Ureter (tissue), 1 donor: Measurements from ENCODE around the gene CHN1. TPM values are rescaled to one million over a fixed set of nuclear protein-coding genes. Genes with fewer than 3 reads are reported as not detected.

Experiments
- DNase-seq: peaks from one replicate; pipeline ENCODE4 v3.0.0-alpha.2; 2020; ENCODE audit warnings: low spot score
- total RNA-seq: library from RNA; stranded (reverse); gene quantifications from one replicate; pipeline ENCODE4 v1.2.4, GENCODE V29; 2023
- donor health status: DM: yes; HTN: yes; CAD: no.

The CHN1 gene
- total RNA-seq, 1 donor from 2014 or later, result 13.4 TPM

DNA sequence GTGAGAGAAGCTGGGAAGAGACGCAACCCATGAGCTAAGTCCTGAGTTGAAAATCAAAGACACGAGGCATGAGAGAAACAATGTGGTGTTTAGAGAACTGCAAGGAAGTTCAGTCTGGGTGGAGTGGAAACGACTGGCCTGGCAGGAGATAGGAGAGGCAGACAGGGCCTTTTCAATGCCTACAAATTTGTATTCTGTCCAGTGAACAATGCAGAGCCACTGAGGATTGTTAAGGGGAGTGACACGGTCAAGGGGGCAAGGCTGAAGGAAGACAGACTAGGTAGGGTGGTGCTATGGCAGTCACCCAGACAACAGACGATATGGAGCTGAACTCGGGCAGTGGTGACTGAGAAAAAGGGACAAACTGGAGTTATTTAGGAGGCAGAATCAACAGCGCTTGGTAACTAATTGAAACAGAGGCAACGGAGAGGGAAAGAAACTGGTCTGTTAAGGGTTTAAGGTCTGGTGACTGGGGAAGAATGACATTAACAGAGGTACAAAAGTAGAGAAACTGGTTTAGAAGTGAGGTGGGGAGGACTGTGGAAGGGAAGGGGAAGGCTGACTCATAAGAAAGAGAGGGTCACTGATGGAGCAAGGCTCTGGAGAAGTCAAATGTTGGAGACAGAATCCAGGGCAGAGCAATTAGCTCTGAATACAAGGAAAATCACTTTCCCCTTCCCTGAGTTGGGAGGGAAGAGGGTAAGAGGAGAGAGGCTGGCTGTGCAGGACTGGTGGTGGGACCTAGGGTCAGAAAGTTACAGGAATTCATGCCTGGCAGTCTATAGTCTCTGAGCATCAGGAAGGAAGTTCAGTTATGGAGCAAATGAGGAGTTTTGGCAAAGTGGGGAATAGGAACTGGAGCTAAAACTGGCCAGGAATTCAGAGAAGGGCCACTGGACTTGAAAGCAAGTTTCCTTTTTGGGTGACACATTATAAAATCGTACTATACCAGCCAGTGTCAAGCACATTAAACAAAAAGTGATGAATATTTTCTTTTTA is 177.5 kb downstream of the CHN1 start:
- DNase-seq, result no peak

DNA sequence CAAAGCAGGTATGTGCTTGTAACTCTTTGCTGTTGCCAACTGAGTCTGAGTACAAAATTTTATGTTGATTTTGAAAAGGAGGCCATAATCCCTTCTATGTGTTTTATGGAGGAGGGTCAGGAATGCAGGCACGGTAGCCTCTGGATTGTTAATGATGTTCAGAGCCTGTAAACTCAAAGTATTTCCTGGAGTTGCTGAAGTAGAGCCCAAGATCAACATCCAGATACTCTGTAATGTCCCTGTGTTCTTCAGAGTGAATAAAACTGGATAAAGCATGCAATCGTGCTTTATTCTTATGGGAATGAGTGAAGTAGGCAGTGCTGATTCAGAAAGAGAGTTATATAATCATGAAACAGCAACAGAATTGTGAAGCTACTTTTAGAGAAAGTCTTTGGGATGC is 179.1 kb downstream of the CHN1 start:
- no peak for DNase-seq

GRCh38 chr2:174824068-174824467 is 181.1 kb downstream of the CHN1 start:
- no peak for DNase-seq

- DNase-seq, result no peak
Observed at GRCh38 chr2:174821628-174822027, 183.6 kb downstream of the CHN1 start.

GRCh38 chr2:174820361-174820760 is 184.8 kb downstream of the CHN1 start:
- DNase-seq, result no peak

DNA sequence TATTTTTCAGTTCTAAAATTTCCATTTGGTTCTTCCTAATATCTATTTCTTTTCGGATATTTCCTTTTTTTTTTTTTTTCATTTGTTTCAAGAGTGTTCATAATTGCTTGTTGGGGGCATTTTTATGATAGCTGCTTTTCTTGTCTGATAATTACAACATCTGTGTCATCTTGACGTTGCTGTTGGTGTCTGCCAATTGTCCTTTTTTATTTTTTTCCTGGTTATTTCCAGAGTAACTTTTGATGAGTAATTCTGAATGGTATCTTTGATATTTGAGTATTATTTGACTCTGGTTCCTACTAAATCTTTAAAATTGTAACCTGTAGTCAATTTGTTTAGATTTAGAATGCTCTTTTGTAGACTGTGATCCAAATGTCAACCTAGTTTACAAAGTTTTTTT is 189.7 kb downstream of the CHN1 start:
- DNase-seq, result no peak

DNA sequence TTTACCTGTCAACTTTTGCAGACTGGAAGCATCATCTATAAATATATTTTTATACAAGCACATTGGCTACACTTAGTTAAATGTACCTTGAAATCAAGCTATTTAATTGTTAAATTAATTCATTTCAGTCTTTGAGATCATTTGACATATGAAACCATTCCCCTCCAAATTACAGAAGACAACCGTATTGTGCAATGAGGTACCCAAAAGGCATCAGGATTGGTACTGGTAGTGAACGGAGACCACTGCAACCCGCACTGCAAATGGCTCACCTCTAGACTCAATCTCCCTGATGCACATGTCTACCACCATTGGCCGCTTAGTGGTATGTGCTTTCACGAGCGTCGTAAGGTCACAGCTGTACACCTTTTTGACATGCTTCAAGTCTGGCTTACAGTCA is 193.1 kb downstream of the CHN1 start:
- DNase-seq, result no peak

DNA sequence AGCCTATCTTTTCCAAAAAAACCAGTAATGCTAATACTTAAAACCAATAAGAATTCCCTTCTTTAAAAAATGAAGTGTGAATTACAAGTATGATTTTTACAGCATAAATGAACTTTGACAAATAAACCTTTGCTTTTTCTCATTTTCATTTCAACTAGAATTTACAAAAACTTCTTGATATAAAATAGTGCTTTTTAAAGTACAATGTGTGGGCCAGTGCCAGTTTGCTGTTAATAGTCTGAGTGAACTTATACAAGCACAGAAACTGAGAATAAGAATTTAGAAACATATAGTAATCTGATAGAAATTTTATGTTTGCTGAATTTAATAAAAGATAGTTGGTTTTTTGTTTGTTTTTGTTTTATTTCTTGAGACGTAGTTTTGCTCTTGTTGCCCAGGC is 197.2 kb downstream of the CHN1 start:
- no peak for DNase-seq

GRCh38 chr2:174805803-174806202 is 199.4 kb downstream of the CHN1 start:
- DNase-seq, result no peak

DNA sequence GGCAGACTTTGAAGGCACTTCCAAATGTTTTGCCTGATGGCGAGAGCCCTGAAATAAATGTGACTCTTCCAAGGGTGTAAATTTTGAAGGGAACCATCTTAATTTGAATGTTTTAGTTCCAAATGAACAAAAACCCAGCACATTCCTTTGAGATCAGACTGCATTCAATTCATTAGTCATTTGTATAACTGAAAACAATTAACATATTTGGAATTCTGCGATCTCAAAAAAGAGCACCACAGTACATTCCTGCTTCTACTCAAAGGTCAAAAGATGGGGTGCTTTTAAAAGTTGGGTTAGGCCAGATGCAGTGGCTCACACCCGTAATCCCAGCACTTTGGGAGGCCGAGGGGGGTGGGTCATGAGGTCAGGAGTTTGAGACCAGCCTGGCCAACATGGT is 202.7 kb downstream of the CHN1 start:
- DNase-seq, result no peak

DNA sequence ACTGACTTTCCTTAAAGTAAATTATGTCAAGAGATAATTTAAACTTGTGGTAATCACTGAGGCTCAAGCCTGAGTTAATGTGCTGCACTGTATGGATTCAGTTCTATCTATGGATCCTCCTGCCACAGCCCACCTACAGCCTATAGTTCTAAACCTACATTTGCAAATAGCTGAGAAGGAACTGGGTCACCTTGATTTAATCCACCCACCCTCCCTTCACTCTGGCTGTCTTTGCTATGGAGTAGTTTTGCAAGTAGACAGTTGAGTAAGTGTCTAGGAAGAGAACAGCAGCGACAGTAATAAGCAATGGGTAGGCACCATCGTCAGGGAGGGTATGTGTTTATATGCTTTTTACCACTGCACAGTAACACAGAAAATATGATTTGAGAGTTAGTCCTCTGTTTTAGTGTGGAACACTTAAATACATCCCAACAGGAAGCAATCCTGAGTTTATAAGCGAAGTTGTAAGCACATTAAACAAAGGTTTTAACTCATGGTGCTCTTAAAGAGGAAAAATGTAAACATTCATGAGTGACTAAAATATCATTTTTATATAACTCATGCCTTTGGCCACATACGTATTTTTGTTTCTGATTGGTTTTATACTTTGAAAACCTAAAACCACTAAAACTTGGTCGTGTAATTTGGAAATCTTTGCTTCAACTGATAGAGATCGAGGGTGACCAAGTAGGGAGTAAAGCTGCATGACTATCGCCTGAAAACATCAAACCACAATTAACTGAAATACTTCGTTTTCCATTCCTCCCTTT is 204.6 kb downstream of the CHN1 start:
- no peak for DNase-seq

DNA sequence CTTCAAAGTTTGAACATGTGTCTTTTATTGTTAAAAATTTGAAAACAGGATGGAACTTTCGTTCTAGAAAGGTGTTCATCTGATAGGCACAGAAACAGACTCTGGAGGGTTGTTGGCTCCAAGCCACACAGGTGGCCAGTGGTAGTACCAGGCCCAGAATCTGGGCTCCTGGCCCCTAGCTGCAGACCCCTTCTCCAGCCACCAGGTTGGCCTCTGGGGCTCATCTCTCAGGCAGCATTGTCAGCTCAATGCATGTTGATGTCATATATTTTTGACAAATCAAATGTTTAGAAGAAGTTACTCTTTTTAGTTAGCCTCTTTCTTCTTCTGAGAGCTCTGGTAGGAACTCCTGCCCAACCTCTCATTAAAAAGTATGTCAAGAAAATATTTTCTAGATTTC is 206.4 kb downstream of the CHN1 start:
- no peak for DNase-seq

GRCh38 chr2:174797781-174798276 is 207.4 kb downstream of the CHN1 start:
- no peak for DNase-seq

GRCh38 chr2:174796319-174796771 is 208.8 kb downstream of the CHN1 start:
- DNase-seq, result no peak

GRCh38 chr2:174794851-174795374 is 210.3 kb downstream of the CHN1 start:
- DNase-seq, result no peak

DNA sequence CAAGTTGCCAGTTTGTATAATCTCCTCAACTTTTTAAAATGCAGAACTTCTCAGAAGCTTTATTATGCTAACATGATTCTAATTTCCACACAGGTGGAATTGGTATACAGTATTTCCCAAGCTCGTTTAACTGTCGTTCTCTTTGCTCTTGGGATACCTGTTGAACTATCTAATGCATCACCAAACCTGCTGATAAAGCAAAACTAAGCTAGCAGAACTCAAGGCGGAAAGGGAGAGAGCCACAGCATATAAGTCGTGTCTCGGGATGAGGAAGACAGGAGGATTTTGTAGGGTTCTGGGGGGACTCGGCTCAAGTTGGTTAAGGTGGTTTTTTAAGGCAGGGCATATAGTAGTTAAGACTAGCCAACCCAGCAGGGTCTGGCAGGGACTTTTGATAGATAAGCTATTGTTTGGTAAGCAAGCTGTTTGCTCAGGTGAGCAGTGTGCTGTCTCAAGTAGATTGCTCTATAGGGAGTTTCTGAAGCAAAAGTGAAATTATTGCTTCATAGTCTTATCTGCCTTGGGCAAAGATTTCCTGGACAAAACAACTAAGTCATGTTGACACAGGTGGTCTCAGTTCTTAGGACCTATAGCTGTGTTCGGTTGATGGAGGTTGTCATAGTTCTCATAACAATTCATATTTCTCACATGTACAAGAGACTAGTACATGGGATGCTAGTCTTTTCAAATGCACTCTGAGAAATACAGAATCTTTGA is 212.7 kb downstream of the CHN1 start:
- no peak for DNase-seq

DNA sequence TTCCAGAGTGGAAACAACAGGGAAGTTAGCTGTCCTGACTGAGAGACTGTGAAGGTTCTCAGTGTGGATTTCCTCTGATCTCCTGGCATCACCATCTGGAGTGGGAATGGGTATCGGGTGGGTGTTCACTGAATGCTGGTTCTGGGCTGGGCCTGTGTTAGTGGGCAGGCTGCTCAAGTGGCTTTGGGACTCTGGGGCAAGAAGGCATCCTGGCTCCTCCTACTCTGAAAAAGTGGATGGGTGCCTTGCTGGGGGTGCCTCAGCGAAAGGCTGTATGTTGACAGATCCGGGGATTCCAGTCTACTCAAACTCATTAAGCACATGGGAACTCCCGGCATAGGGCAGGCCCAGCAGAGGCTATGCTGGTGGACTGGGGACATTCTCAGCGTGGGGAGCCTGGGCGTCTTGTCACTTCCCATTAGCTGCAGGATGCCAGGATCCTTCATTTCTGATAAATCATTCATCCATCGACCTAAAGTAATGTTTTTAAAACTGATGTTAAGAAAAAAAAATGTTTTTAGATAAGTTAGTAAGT is 213.4 kb downstream of the CHN1 start:
- DNase-seq, result no peak

- no peak for DNase-seq
Observed at GRCh38 chr2:174791020-174791419, 214.2 kb downstream of the CHN1 start.

GRCh38 chr2:174789001-174789400 is 216.2 kb downstream of the CHN1 start:
- DNase-seq, result no peak

GRCh38 chr2:174788291-174788929 is 216.8 kb downstream of the CHN1 start:
- DNase-seq, result no peak
